K562 (cell line): ENCODE measurements around the gene ITPRIPL1. TPM values are rescaled to one million over a fixed set of nuclear protein-coding genes. Genes with fewer than 3 reads are reported as not detected.

Experiments used
- BHLHE40 ChIP-seq: IDR thresholded peaks from 2 replicates; pipeline ENCODE4 v1.6.1; 2011; ENCODE audit warnings: low read length, improper control_type of control experiment
- PTTG1 ChIP-seq: fragments of 450-650 bp; IDR thresholded peaks from 2 replicates; pipeline ENCODE4 v1.6.1; 2016; ENCODE audit warnings: low read depth, mild to moderate bottlenecking, missing genetic modification characterization, missing compliant biosample characterization
- ZNF174 ChIP-seq: fragments of 250-450 bp; sonication (Bioruptor Pico); IDR thresholded peaks from 2 replicates; pipeline ENCODE4 v1.4.0; 2020; ENCODE audit warnings: mild to moderate bottlenecking
- polyA plus RNA-seq, 8 experiments: library from polyadenylated mRNA; depleted of rRNA in 4 of 8; stranded (reverse) in 5 of 8; unstranded in 3 of 8; fragments of >200 nt; fragmentation: Nextera tagmentation in 2 of 8; fragmentation: Illumina TruSeq in 1 of 8; extraction: Ambion mirVana in 2 of 8; extraction: Trizol in 1 of 8; gene quantifications; 2 replicates each; pipeline versions ENCODE4 v1.2.1 to v1.2.3, GENCODE V29; 2011 to 2014; ENCODE audit warnings: inconsistent platforms in 1 of 8, missing spikeins in 1 of 8
- total RNA-seq, 7 experiments: library from RNA; depleted of rRNA in 6 of 7; stranded (reverse); fragments of >200 nt in 6 of 7; fragmentation: Illumina TruSeq in 2 of 7; extraction: Trizol in 2 of 7; gene quantifications; 2 replicates each; pipeline versions ENCODE4 v1.2.1 to v1.2.3, GENCODE V29; 2011 to 2021; ENCODE audit warnings: low replicate concordance in 1 of 7
- TF ChIP-seq, protein P1 (sequence below), 2 experiments: fragments of 450-650 bp; IDR thresholded peaks; 2 replicates each; pipeline ENCODE4 v1.6.1; 2016; ENCODE audit warnings: mild to moderate bottlenecking in 2 of 2, borderline replicate concordance in 1 of 2, low read depth in 1 of 2, moderate library complexity in 1 of 2
- TF ChIP-seq, protein P2 (sequence below): fragments of 250-450 bp; sonication (Bioruptor Pico); IDR thresholded peaks from 2 replicates; pipeline ENCODE4 v1.6.1; 2021; ENCODE audit warnings: mild to moderate bottlenecking

The ITPRIPL1 gene
- total and polyA plus RNA-seq, 9 of the 15 experiments (the other 6 are each of a cell fraction or from before 2014, with no cell fraction given) = 0.99 to 9.0 (median 6.4) TPM

DNA sequence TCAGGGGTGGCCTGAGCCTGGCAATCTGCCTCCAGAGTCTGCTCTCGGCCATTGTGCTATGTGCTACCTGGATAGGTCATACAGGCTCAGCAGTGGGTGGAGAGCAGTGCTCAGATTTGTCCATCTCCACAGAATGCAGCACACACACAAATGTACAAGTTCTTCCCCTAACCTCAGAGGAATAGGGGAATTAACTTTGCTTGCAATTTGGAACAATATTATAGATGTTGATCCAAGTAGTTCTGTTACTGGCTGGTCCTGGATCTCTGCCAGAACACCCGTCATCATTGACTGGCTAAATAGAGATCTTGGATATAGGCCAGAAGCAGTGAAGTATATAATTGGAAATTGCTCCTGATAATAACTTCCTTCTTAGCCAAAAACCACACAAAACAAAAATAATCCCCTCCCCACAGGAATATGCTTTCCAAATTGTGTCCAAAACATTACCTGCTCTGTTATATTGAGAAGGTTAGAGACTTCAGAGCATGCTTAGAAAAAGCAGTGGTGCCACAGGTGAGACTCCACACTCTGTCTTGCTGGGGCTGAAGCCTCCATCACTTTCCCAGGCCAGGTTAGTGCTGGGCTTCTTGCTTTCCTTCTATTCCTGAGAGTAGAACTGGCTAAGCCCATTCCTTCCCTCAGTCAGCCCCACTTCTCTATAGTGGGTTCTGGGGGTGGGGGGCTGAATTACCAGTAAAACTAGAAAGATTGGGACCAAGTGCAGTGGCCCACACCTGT is 49.3 kb downstream of the ITPRIPL1 start (continued):
- TF ChIP-seq, protein P1, sequence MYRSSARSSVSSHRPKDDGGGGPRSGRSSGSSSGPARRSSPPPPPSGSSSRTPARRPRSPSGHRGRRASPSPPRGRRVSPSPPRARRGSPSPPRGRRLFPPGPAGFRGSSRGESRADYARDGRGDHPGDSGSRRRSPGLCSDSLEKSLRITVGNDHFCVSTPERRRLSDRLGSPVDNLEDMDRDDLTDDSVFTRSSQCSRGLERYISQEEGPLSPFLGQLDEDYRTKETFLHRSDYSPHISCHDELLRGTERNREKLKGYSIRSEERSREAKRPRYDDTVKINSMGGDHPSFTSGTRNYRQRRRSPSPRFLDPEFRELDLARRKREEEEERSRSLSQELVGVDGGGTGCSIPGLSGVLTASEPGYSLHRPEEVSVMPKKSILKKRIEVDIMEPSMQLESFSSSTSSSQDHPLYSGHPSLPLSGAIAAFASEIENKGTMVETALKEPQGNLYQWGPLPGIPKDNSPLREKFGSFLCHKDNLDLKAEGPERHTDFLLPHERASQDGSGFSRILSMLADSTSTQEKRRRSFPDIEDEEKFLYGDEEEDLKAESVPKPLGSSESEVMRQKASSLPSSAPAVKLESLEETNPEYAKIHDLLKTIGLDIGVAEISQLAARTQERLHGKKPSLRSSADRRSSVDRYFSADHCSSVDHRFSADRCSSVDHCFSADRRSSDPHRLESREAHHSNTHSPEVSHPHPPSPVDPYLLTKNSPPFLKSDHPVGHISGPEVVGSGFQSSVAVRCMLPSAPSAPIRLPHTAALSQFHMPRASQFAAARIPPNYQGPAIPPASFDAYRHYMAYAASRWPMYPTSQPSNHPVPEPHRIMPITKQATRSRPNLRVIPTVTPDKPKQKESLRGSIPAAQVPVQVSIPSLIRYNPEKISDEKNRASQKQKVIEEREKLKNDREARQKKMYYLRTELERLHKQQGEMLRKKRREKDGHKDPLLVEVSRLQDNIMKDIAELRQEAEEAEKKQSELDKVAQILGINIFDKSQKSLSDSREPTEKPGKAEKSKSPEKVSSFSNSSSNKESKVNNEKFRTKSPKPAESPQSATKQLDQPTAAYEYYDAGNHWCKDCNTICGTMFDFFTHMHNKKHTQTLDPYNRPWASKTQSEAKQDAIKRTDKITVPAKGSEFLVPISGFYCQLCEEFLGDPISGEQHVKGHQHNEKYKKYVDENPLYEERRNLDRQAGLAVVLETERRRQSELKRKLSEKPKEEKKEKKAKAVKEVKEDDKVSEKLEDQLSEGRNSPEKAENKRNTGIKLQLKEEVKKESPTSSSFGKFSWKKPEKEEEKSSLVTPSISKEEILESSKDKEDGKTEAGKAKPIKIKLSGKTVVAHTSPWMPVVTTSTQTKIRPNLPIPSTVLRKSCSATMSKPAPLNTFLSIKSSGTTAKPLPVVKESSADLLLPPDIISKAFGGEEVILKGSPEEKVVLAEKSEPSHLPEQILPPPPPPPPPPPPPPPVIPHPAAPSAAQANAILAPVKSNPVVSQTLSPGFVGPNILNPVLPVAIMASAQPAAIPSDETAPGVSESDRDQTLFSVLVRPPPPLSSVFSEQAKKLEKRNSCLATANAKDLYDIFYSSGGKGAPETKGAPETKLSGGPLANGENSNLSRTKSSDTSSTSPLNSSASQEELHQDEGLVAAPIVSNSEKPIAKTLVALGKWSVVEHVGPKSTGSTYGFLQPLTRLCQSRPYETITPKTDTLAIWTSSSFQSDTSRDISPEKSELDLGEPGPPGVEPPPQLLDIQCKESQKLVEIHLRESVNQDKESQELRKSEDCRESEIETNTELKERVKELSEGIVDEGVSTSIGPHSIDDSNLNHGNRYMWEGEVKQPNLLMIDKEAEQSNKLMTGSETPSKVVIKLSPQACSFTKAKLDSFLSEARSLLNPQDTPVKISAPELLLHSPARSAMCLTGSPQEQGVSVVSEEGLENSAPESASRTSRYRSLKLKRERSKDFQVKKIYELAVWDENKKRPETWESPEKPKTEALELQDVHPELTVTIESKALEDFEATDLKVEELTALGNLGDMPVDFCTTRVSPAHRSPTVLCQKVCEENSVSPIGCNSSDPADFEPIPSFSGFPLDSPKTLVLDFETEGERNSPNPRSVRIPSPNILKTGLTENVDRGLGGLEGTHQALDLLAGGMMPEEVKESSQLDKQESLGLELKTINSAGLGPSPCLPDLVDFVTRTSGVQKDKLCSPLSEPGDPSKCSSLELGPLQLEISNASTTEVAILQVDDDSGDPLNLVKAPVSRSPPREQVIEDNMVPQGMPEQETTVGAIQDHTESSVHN (IDR thresholded peaks at IDR 0.05; ENCODE audit: borderline replicate concordance in 1 of 2, low read depth in 1 of 2) = no peak
- TF ChIP-seq PTTG1 (tag) (no peak), BHLHE40 (no peak), ZNF174 (CRISPR knock-in tag) (no peak)
- TF ChIP-seq, protein P2, sequence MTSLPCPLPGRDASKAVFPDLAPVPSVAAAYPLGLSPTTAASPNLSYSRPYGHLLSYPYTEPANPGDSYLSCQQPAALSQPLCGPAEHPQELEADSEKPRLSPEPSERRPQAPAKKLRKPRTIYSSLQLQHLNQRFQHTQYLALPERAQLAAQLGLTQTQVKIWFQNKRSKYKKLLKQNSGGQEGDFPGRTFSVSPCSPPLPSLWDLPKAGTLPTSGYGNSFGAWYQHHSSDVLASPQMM (CRISPR knock-in tag) = no peak

Other genes with a start within 250 kb of the ITPRIPL1 start
Only the 7 nearest of the 10 such genes appear.
- gene DUSP2, start 179.9 kb upstream of the ITPRIPL1 start, total RNA-seq (2014; rRNA removed) = not detected in 2 replicates
- gene DUSP2, start 179.9 kb upstream of the ITPRIPL1 start, total RNA-seq (2014; rRNA removed; fragmentation: Illumina TruSeq; extraction: Trizol) = not detected in 2 replicates
- not detected in 2 replicates for gene DUSP2, start 179.9 kb upstream of the ITPRIPL1 start, total RNA-seq (2015; rRNA removed; fragmentation: Illumina TruSeq; extraction: Trizol)
- 0.18 and 0.42 TPM in 2 replicates for gene DUSP2, start 179.9 kb upstream of the ITPRIPL1 start, total RNA-seq (2021)
- 0.04 TPM in 1 of 2 replicates, not detected in the other for gene DUSP2, start 179.9 kb upstream of the ITPRIPL1 start, polyA plus RNA-seq (2011; rRNA removed)
- not detected in 2 replicates for gene DUSP2, start 179.9 kb upstream of the ITPRIPL1 start, polyA plus RNA-seq (2014; fragmentation: Illumina TruSeq; extraction: Trizol)
- not detected for gene DUSP2, start 179.9 kb upstream of the ITPRIPL1 start, polyA plus RNA-seq (2014; fragmentation: Nextera tagmentation; extraction: Ambion mirVana)
- gene DUSP2, start 179.9 kb upstream of the ITPRIPL1 start, polyA plus RNA-seq (2014; rRNA removed) = not detected in 2 replicates
- gene STARD7, start 116.5 kb upstream of the ITPRIPL1 start, total RNA-seq (2014; rRNA removed) = 147 and 306 TPM in 2 replicates
- 173 and 193 TPM in 2 replicates for gene STARD7, start 116.5 kb upstream of the ITPRIPL1 start, total RNA-seq (2014; rRNA removed; fragmentation: Illumina TruSeq; extraction: Trizol)
- 170 and 173 TPM in 2 replicates for gene STARD7, start 116.5 kb upstream of the ITPRIPL1 start, total RNA-seq (2015; rRNA removed; fragmentation: Illumina TruSeq; extraction: Trizol)
- 192 and 196 TPM in 2 replicates for gene STARD7, start 116.5 kb upstream of the ITPRIPL1 start, total RNA-seq (2021)
- gene STARD7, start 116.5 kb upstream of the ITPRIPL1 start, polyA plus RNA-seq (2011; rRNA removed) = 95.3 and 108 TPM in 2 replicates
- 136 and 145 TPM in 2 replicates for gene STARD7, start 116.5 kb upstream of the ITPRIPL1 start, polyA plus RNA-seq (2014; fragmentation: Illumina TruSeq; extraction: Trizol)
- gene STARD7, start 116.5 kb upstream of the ITPRIPL1 start, polyA plus RNA-seq (2014; fragmentation: Nextera tagmentation; extraction: Ambion mirVana) = 100 to 1,000 TPM in 1 of 2 experiments, 10 to 100 TPM in 1; 90.9 to 140 TPM
- 103 and 122 TPM in 2 replicates for gene STARD7, start 116.5 kb upstream of the ITPRIPL1 start, polyA plus RNA-seq (2014; rRNA removed)
- 7.2 and 9.8 TPM in 2 replicates for gene TMEM127, start 59.3 kb upstream of the ITPRIPL1 start, total RNA-seq (2014; rRNA removed)
- 6.7 and 6.8 TPM in 2 replicates for gene TMEM127, start 59.3 kb upstream of the ITPRIPL1 start, total RNA-seq (2014; rRNA removed; fragmentation: Illumina TruSeq; extraction: Trizol)
- gene TMEM127, start 59.3 kb upstream of the ITPRIPL1 start, total RNA-seq (2015; rRNA removed; fragmentation: Illumina TruSeq; extraction: Trizol) = 10.3 and 10.7 TPM in 2 replicates
- gene TMEM127, start 59.3 kb upstream of the ITPRIPL1 start, total RNA-seq (2021) = 18.6 and 20.0 TPM in 2 replicates
- gene TMEM127, start 59.3 kb upstream of the ITPRIPL1 start, polyA plus RNA-seq (2011; rRNA removed) = 10.9 and 16.6 TPM in 2 replicates
- 16.6 and 17.4 TPM in 2 replicates for gene TMEM127, start 59.3 kb upstream of the ITPRIPL1 start, polyA plus RNA-seq (2014; fragmentation: Illumina TruSeq; extraction: Trizol)
- 1 to 10 TPM; 1.7 to 2.0 TPM for gene TMEM127, start 59.3 kb upstream of the ITPRIPL1 start, polyA plus RNA-seq (2014; fragmentation: Nextera tagmentation; extraction: Ambion mirVana)
- 9.9 and 10.8 TPM in 2 replicates for gene TMEM127, start 59.3 kb upstream of the ITPRIPL1 start, polyA plus RNA-seq (2014; rRNA removed)
- 121 and 182 TPM in 2 replicates for gene CIAO1, start 59.1 kb upstream of the ITPRIPL1 start, total RNA-seq (2014; rRNA removed)
- 64.7 and 78.7 TPM in 2 replicates for gene CIAO1, start 59.1 kb upstream of the ITPRIPL1 start, total RNA-seq (2014; rRNA removed; fragmentation: Illumina TruSeq; extraction: Trizol)
- 85.4 and 89.7 TPM in 2 replicates for gene CIAO1, start 59.1 kb upstream of the ITPRIPL1 start, total RNA-seq (2015; rRNA removed; fragmentation: Illumina TruSeq; extraction: Trizol)
- 92.8 and 94.3 TPM in 2 replicates for gene CIAO1, start 59.1 kb upstream of the ITPRIPL1 start, total RNA-seq (2021)
- 102 and 122 TPM in 2 replicates for gene CIAO1, start 59.1 kb upstream of the ITPRIPL1 start, polyA plus RNA-seq (2011; rRNA removed)
- gene CIAO1, start 59.1 kb upstream of the ITPRIPL1 start, polyA plus RNA-seq (2014; fragmentation: Illumina TruSeq; extraction: Trizol) = 94.2 and 104 TPM in 2 replicates
- gene CIAO1, start 59.1 kb upstream of the ITPRIPL1 start, polyA plus RNA-seq (2014; fragmentation: Nextera tagmentation; extraction: Ambion mirVana) = 10 to 100 TPM; 11.4 to 19.2 TPM
- 145 and 156 TPM in 2 replicates for gene CIAO1, start 59.1 kb upstream of the ITPRIPL1 start, polyA plus RNA-seq (2014; rRNA removed)
- gene SNRNP200, start 19.8 kb upstream of the ITPRIPL1 start, total RNA-seq (2014; rRNA removed) = 76.1 and 87.5 TPM in 2 replicates
- gene SNRNP200, start 19.8 kb upstream of the ITPRIPL1 start, total RNA-seq (2014; rRNA removed; fragmentation: Illumina TruSeq; extraction: Trizol) = 66.5 and 77.9 TPM in 2 replicates
- gene SNRNP200, start 19.8 kb upstream of the ITPRIPL1 start, total RNA-seq (2015; rRNA removed; fragmentation: Illumina TruSeq; extraction: Trizol) = 94.4 and 95.0 TPM in 2 replicates
- gene SNRNP200, start 19.8 kb upstream of the ITPRIPL1 start, total RNA-seq (2021) = 188 and 210 TPM in 2 replicates
- gene SNRNP200, start 19.8 kb upstream of the ITPRIPL1 start, polyA plus RNA-seq (2011; rRNA removed) = 191 and 199 TPM in 2 replicates
- gene SNRNP200, start 19.8 kb upstream of the ITPRIPL1 start, polyA plus RNA-seq (2014; fragmentation: Illumina TruSeq; extraction: Trizol) = 224 and 231 TPM in 2 replicates
- gene SNRNP200, start 19.8 kb upstream of the ITPRIPL1 start, polyA plus RNA-seq (2014; fragmentation: Nextera tagmentation; extraction: Ambion mirVana) = 100 to 1,000 TPM in 1 of 2 experiments, 10 to 100 TPM in 1; 87.9 to 155 TPM
- gene SNRNP200, start 19.8 kb upstream of the ITPRIPL1 start, polyA plus RNA-seq (2014; rRNA removed) = 171 and 181 TPM in 2 replicates
- 63.7 and 74.2 TPM in 2 replicates for gene NCAPH, start 10.4 kb downstream of the ITPRIPL1 start, total RNA-seq (2014; rRNA removed)
- 52.7 and 54.8 TPM in 2 replicates for gene NCAPH, start 10.4 kb downstream of the ITPRIPL1 start, total RNA-seq (2014; rRNA removed; fragmentation: Illumina TruSeq; extraction: Trizol)
- 58.2 and 61.0 TPM in 2 replicates for gene NCAPH, start 10.4 kb downstream of the ITPRIPL1 start, total RNA-seq (2015; rRNA removed; fragmentation: Illumina TruSeq; extraction: Trizol)
- 64.4 and 65.1 TPM in 2 replicates for gene NCAPH, start 10.4 kb downstream of the ITPRIPL1 start, total RNA-seq (2021)
- 68.0 and 76.0 TPM in 2 replicates for gene NCAPH, start 10.4 kb downstream of the ITPRIPL1 start, polyA plus RNA-seq (2011; rRNA removed)
- 94.5 and 109 TPM in 2 replicates for gene NCAPH, start 10.4 kb downstream of the ITPRIPL1 start, polyA plus RNA-seq (2014; fragmentation: Illumina TruSeq; extraction: Trizol)
- 10 to 100 TPM; 52.4 to 73.8 TPM for gene NCAPH, start 10.4 kb downstream of the ITPRIPL1 start, polyA plus RNA-seq (2014; fragmentation: Nextera tagmentation; extraction: Ambion mirVana)
- gene NCAPH, start 10.4 kb downstream of the ITPRIPL1 start, polyA plus RNA-seq (2014; rRNA removed) = 67.4 and 73.5 TPM in 2 replicates
- gene NEURL3, start 180.0 kb downstream of the ITPRIPL1 start, total RNA-seq (2014; rRNA removed) = not detected in 2 replicates
- gene NEURL3, start 180.0 kb downstream of the ITPRIPL1 start, total RNA-seq (2014; rRNA removed; fragmentation: Illumina TruSeq; extraction: Trizol) = not detected in 2 replicates
- not detected in 2 replicates for gene NEURL3, start 180.0 kb downstream of the ITPRIPL1 start, total RNA-seq (2015; rRNA removed; fragmentation: Illumina TruSeq; extraction: Trizol)
- not detected in 2 replicates for gene NEURL3, start 180.0 kb downstream of the ITPRIPL1 start, total RNA-seq (2021)
- not detected in 2 replicates for gene NEURL3, start 180.0 kb downstream of the ITPRIPL1 start, polyA plus RNA-seq (2011; rRNA removed)
- gene NEURL3, start 180.0 kb downstream of the ITPRIPL1 start, polyA plus RNA-seq (2014; fragmentation: Illumina TruSeq; extraction: Trizol) = not detected in 2 replicates
- gene NEURL3, start 180.0 kb downstream of the ITPRIPL1 start, polyA plus RNA-seq (2014; fragmentation: Nextera tagmentation; extraction: Ambion mirVana) = not detected
- not detected in 2 replicates for gene NEURL3, start 180.0 kb downstream of the ITPRIPL1 start, polyA plus RNA-seq (2014; rRNA removed)